ENCODE results near the gene KRT4.

GRCh38 chr12:52848661-52849255 is 34.8 kb upstream of the KRT4 start, which contains the start of gene KRT78:
- TF ChIP-seq CTCF (conservative IDR thresholded peaks at IDR 0.05; ENCODE audit: low read length) (no peak), EZH2phosphoT487 (IDR thresholded peaks at IDR 0.05; ENCODE audit: borderline replicate concordance, low read depth, low read length) (no peak)
